B cell (primary cell): ENCODE results near the gene KCNJ4.

Source experiments
- EZH2 ChIP-seq: IDR thresholded peaks from 2 replicates; pipeline ENCODE4 v1.6.1; 2012; ENCODE audit warnings: borderline replicate concordance, low read depth, mild to moderate bottlenecking, moderate library complexity, low read length; ENCODE audit not compliant: insufficient read depth, poor library complexity, severe bottlenecking
- TF ChIP-seq, protein P1 (sequence below): fragments of 200-600 bp; IDR thresholded peaks from one replicate; pipeline ENCODE4 v1.8.0; 2022; ENCODE audit warnings: antibody characterized with exemption, mild to moderate bottlenecking

DNA sequence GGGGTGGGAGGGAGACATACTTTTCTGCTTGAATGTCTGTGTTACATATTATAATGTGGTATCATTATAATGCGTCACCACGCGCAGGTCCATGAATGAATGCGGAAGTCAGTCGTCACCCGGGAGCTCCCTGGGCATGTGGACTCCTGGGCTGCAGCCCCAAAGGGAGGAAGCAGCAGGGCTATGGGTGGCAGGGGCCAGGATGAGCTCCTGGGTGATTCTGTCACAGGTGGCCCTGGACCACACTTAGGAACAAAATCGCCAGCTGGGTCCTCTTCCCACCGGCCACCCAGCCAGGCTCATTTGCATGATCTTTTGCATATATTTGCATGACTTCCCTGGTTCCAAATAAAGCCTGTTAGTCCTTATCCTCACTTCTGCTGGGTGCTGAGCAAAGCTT is 51.2 kb downstream of the KCNJ4 start:
- TF ChIP-seq, protein P1, sequence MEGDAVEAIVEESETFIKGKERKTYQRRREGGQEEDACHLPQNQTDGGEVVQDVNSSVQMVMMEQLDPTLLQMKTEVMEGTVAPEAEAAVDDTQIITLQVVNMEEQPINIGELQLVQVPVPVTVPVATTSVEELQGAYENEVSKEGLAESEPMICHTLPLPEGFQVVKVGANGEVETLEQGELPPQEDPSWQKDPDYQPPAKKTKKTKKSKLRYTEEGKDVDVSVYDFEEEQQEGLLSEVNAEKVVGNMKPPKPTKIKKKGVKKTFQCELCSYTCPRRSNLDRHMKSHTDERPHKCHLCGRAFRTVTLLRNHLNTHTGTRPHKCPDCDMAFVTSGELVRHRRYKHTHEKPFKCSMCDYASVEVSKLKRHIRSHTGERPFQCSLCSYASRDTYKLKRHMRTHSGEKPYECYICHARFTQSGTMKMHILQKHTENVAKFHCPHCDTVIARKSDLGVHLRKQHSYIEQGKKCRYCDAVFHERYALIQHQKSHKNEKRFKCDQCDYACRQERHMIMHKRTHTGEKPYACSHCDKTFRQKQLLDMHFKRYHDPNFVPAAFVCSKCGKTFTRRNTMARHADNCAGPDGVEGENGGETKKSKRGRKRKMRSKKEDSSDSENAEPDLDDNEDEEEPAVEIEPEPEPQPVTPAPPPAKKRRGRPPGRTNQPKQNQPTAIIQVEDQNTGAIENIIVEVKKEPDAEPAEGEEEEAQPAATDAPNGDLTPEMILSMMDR, result no peak
- TF ChIP-seq EZH2, result no peak
